A549 treated with CORT108297 at 1 μM for 4 hours (cell line): ENCODE results near the gene DLX1. TPM values are rescaled to one million over a fixed set of nuclear protein-coding genes. Genes with fewer than 3 reads are reported as not detected.

ENCODE experiments used
- total RNA-seq: library from RNA; stranded (reverse); fragments of 200-300 nt; extraction: Qiagen RNA extraction; gene quantifications from 5 replicates; pipeline ENCODE4 v1.2.3, GENCODE V29; 2022

The DLX1 gene
- 2.7 to 4.0 TPM (median 3.5 TPM) in 5 replicates for total RNA-seq

DNA sequence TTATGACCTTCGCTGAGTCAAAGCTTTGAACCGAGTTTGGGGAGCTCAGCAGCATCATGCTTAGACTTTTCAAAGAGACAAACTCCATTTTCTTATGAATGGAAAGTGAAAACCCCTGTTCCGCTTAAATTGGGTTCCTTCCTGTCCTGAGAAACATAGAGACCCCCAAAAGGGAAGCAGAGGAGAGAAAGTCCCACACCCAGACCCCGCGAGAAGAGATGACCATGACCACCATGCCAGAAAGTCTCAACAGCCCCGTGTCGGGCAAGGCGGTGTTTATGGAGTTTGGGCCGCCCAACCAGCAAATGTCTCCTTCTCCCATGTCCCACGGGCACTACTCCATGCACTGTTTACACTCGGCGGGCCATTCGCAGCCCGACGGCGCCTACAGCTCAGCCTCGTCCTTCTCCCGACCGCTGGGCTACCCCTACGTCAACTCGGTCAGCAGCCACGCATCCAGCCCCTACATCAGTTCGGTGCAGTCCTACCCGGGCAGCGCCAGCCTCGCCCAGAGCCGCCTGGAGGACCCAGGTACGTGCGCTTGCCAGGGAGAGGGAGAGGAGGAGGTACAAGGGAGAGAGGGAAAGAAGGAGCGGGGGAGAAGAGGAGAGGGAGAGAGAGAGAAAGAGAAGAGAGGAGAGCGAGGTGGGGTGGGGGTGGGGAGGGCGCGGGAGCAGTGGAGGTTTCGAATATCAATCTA, at the start of gene DLX1:
DLX1 (plus strand) TSS at position 48 of the 700 bp plus-strand sequence; CDS start at position 219, 171 bp downstream.

DNA sequence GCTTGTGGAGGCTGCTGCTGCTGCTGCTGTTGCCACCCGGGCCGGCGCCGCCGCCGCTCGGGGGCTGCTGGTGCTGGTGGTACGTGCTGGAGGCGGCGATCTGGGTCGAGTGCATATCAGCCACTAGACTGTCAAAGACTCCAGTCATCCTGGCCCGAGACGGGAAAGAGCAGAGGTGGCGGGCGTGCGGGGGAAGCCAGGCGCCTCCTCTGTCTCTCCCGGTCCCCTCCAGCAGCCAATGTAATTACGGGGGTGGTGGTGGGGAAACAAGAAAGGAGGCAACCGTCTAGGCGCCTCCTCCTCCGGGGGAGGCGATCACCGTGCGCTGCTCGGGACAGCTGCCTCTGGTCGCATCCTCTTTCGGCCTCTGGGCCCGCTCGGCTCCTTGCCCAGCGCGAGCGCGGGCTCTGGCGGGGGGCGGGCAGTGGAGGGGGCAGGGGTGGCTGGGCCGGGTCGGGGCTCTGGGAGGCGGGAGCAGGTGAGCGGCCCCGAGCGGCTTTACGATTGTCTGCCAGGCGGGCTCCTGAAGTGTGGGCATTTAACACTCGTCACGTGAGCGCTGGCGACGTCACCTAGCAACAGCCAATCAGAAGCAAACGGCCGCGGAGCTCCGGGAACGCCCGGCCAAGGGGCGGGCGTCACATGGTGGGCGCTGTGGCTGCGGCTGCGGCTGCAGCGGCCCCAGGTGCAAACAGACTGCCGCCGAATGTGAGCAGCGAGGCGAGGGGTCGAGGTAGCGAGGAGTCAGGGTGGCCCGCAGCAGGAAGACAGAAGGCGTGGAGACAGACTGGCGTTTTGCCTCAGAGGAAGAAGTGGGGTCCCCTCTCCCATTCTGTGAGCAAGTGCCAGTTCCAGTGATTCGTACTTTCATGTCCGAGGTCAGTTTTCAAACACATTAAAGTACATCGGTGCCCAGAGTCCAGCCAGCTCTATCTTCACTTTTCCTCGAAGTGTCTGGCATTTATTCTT, 17.4 kb downstream of the DLX1 start, which contains the start of gene DLX2:
DLX2 (minus strand) TSS at position 510 of the 969 bp plus-strand sequence; CDS start at position 148, 362 bp downstream.

Other genes with a start within 250 kb of the DLX1 start
- gene SLC25A12, start 191.3 kb upstream of the DLX1 start, total RNA-seq, result 13.3 to 14.8 TPM (median 14.1 TPM) in 5 replicates
- gene HAT1, start 163.0 kb upstream of the DLX1 start, total RNA-seq, result 66.7 to 90.0 TPM (median 67.7 TPM) in 5 replicates
- gene METAP1D, start 85.6 kb upstream of the DLX1 start, total RNA-seq, result 2.5 to 3.3 TPM (median 2.9 TPM) in 5 replicates
- 0.40 to 1.1 TPM (median 0.60 TPM) in 5 replicates for gene DLX2, start 17.4 kb downstream of the DLX1 start, total RNA-seq